ENCODE measurements around the gene ENPP7. TPM values are rescaled to one million over a fixed set of nuclear protein-coding genes. Genes with fewer than 3 reads are reported as not detected.

ENPP7 gene
- total RNA-seq, 1 donor from 2014 or later = not detected

- no peaks in the 10 kb centered on the region for H3K9me3 Mint-ChIP-seq
- TF ChIP-seq, protein P1, sequence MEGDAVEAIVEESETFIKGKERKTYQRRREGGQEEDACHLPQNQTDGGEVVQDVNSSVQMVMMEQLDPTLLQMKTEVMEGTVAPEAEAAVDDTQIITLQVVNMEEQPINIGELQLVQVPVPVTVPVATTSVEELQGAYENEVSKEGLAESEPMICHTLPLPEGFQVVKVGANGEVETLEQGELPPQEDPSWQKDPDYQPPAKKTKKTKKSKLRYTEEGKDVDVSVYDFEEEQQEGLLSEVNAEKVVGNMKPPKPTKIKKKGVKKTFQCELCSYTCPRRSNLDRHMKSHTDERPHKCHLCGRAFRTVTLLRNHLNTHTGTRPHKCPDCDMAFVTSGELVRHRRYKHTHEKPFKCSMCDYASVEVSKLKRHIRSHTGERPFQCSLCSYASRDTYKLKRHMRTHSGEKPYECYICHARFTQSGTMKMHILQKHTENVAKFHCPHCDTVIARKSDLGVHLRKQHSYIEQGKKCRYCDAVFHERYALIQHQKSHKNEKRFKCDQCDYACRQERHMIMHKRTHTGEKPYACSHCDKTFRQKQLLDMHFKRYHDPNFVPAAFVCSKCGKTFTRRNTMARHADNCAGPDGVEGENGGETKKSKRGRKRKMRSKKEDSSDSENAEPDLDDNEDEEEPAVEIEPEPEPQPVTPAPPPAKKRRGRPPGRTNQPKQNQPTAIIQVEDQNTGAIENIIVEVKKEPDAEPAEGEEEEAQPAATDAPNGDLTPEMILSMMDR (conservative IDR thresholded peaks at IDR 0.05) = no peak
- H3K27ac Mint-ChIP-seq (ENCODE audit: unreplicated experiment) = no peak overlapping the region
- DNase-seq (ENCODE audit: low read depth, low spot score) = no peak
- no peak overlapping the region for H3K4me3 Mint-ChIP-seq
- no peaks in the 10 kb centered on the region for H3K27me3 Mint-ChIP-seq (ENCODE audit: low read depth)
- no peaks in the 10 kb centered on the region for H3K4me1 Mint-ChIP-seq
- H3K36me3 Mint-ChIP-seq (ENCODE audit: low read depth) = no peaks in the 10 kb centered on the region
These were observed 46.4 kb upstream of the ENPP7 start for GRCh38 chr17:79684132-79684985.

- Mint-ChIP-seq H3K27ac (ENCODE audit: unreplicated experiment) (no peak overlapping the region), H3K36me3 (ENCODE audit: low read depth) (no peaks in the 10 kb centered on the region)
- TF ChIP-seq, protein P1 (conservative IDR thresholded peaks at IDR 0.05) = no peak
These were observed 45.6 kb upstream of the ENPP7 start for GRCh38 chr17:79685121-79685520.

DNA sequence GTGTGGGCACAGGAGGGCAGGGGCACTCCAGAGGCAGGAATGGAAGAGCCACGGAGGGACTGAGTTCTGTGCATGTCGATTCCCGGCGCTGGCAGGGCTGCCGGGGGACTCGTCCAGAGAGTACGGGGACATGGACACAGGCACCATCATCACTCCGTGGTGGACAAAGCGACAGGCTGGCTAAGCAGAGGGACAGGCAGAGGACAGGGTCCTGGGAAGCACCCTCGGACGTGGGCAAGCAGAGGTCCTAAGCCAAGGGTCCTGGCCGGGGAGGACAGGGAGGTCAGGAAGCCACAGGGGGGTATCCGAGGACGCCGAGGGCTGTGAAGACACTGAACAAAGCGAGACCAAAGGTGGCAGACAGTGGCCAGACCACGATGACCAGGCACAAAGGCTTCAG is 44.3 kb upstream of the ENPP7 start:
- TF ChIP-seq, protein P1 (conservative IDR thresholded peaks at IDR 0.05) = no peak

More at GRCh38 chr17:79685121-79685520, 45.6 kb upstream of the ENPP7 start:
- no peaks in the 10 kb centered on the region for H3K9me3 Mint-ChIP-seq
- DNase-seq (ENCODE audit: low read depth, low spot score) = no peak
- no peak overlapping the region for H3K4me3 Mint-ChIP-seq
- H3K4me1 Mint-ChIP-seq = no peaks in the 10 kb centered on the region
- no peaks in the 10 kb centered on the region for H3K27me3 Mint-ChIP-seq (ENCODE audit: low read depth)

DNA sequence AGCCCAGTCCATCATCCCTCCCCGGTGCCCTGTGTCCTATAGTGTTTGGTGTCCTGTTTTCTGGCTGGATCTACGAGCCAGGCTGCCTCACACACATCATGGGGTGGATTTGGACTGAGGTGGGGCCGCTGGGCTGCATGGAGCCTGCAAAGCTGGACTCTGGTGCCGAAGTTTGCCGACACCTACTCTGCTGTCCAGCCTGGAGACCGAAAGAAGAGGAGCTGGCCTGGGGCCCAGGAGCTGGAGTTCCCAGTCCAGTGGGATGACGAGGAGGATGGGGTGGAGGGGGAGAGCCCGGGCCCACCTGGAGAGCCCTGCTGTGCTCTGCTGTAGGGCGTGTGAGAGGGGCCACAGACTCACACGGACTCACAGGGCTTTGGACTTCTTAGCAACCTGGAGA is 40.3 kb upstream of the ENPP7 start:
- no peaks in the 10 kb centered on the region for H3K36me3 Mint-ChIP-seq (ENCODE audit: low read depth)
- H3K4me1 Mint-ChIP-seq = no peaks in the 10 kb centered on the region
- no peaks in the 10 kb centered on the region for H3K9me3 Mint-ChIP-seq
- no peak overlapping the region for H3K4me3 Mint-ChIP-seq
- H3K27me3 Mint-ChIP-seq (ENCODE audit: low read depth) = no peaks in the 10 kb centered on the region
- H3K27ac Mint-ChIP-seq (ENCODE audit: unreplicated experiment) = no peak overlapping the region
- TF ChIP-seq, protein P1 (conservative IDR thresholded peaks at IDR 0.05) = no peak
- no peak for DNase-seq (ENCODE audit: low read depth, low spot score)

More for the DNA sequence above, 44.3 kb upstream of the ENPP7 start:
- Mint-ChIP-seq H3K27ac (ENCODE audit: unreplicated experiment) (no peak overlapping the region), H3K4me3 (no peak overlapping the region), H3K4me1 (no peaks in the 10 kb centered on the region), H3K27me3 (ENCODE audit: low read depth) (no peaks in the 10 kb centered on the region), H3K36me3 (ENCODE audit: low read depth) (no peaks in the 10 kb centered on the region), H3K9me3 (no peaks in the 10 kb centered on the region)
- DNase-seq (ENCODE audit: low read depth, low spot score) = no peak

GRCh38 chr17:79690988-79691836 is 39.5 kb upstream of the ENPP7 start:
- H3K27me3 Mint-ChIP-seq (ENCODE audit: low read depth) = no peaks in the 10 kb centered on the region
- TF ChIP-seq, protein P1 (conservative IDR thresholded peaks at IDR 0.05) = no peak
- H3K36me3 Mint-ChIP-seq (ENCODE audit: low read depth) = no peaks in the 10 kb centered on the region
- H3K27ac Mint-ChIP-seq (ENCODE audit: unreplicated experiment) = no peak overlapping the region
- H3K9me3 Mint-ChIP-seq = no peaks in the 10 kb centered on the region
- no peak overlapping the region for H3K4me3 Mint-ChIP-seq
- no peak for DNase-seq (ENCODE audit: low read depth, low spot score)
- no peaks in the 10 kb centered on the region for H3K4me1 Mint-ChIP-seq
